GM18858 (cell line): Measurements from ENCODE around the gene ITIH6.

Source experiments
- ATAC-seq: cut with Tn5 transposase; IDR thresholded peaks from one replicate; pipeline ENCODE4 v1.9.1; 2021; ENCODE audit not compliant: unreplicated experiment

ITIH6 gene

DNA sequence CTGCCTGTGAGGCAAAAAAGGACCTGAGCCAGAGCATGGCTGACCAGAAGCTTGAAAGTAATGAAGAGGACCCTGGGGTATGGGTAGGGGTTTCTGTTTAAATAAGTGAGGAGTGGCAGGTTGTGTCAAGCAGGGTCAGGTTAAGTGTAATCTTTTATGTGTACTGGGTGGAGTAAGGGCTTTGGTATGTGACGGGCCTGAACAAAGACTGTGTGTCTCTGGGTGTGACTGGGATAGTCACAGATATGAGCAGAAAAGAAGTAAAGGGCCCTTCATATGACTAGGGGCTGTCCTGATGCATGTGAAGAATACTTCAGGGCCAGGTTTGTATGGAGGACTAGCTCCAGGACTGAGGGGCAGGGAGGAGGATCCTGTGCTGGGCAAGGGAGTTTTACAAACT, 82.4 kb downstream of the ITIH6 start:
- no peak for ATAC-seq

DNA sequence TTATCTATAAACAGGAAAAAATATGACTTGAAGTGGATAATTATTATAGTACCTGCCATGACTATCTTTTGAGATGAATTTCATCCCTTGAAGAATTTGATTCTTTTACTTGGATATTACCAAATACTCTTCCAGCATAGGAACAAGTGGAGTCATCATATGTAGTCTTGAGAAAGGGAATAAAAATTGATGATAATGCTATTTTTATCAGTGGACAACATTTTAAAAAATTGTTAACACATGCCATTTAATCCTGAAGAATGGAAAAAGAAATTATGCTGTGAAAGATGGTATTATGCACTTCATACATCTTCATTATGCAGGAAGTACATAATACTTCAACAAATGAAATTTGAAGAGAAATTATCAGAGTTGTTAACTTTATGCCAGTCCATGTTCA, 83.6 kb downstream of the ITIH6 start:
- no peak for ATAC-seq

- ATAC-seq = no peak
These were observed 86.3 kb downstream of the ITIH6 start for GRCh38 chrX:54711735-54712134.

GRCh38 chrX:54710920-54711319, 87.1 kb downstream of the ITIH6 start:
- no peak for ATAC-seq

DNA sequence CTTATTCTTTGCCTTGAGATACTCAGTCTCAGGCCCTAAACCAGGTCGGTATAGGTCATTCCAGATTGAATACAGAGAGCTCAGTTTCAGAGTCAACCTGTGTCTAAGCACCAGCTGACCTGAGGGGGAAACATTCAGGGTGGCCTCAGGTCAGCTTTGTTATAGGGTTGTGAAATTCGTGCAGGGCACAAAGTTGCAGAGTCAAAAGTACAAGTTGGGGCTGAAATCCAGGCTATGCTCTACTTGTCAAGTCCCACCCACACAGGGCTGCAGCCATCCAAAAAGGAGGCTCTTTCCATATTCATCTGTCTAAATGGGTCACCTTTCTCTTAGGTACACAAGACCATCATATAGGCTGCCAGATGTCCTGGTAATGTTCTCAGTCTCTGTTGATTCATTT, 89.7 kb downstream of the ITIH6 start:
- no peak for ATAC-seq
